ENCODE measurements around the gene ARID1B. TPM values are rescaled to one million over a fixed set of nuclear protein-coding genes. Genes with fewer than 3 reads are reported as not detected.

ARID1B gene
- total RNA-seq, 1 donor from 2014 or later = 248 TPM

GRCh38 chr6:157203312-157203744 is 426.1 kb downstream of the ARID1B start:
- Mint-ChIP-seq H3K27me3 (no peaks in the 10 kb centered on the region), H3K4me1 (peaks cover 9% of the 10 kb centered on the region)

GRCh38 chr6:157203764-157204163 is 426.6 kb downstream of the ARID1B start:
- CTCF ChIA-PET = no interaction called here
- H3K4me3 Mint-ChIP-seq = no peak overlapping the region
- H3K36me3 Mint-ChIP-seq (ENCODE audit: low read depth) = peaks cover 85% of the 10 kb centered on the region
- DNase-seq = no peak
- intact Hi-C loops (cut with micrococcal nuclease) = no loop called here
- no peak for ATAC-seq (ENCODE audit: low read depth)
- peak overlapping the region; percentile 63 for H3K27ac Mint-ChIP-seq
- peaks cover 9% of the 10 kb centered on the region for H3K4me1 Mint-ChIP-seq
- POLR2A ChIA-PET = no interaction called here
- H3K27me3 Mint-ChIP-seq = no peaks in the 10 kb centered on the region
- TF ChIP-seq, protein P1, sequence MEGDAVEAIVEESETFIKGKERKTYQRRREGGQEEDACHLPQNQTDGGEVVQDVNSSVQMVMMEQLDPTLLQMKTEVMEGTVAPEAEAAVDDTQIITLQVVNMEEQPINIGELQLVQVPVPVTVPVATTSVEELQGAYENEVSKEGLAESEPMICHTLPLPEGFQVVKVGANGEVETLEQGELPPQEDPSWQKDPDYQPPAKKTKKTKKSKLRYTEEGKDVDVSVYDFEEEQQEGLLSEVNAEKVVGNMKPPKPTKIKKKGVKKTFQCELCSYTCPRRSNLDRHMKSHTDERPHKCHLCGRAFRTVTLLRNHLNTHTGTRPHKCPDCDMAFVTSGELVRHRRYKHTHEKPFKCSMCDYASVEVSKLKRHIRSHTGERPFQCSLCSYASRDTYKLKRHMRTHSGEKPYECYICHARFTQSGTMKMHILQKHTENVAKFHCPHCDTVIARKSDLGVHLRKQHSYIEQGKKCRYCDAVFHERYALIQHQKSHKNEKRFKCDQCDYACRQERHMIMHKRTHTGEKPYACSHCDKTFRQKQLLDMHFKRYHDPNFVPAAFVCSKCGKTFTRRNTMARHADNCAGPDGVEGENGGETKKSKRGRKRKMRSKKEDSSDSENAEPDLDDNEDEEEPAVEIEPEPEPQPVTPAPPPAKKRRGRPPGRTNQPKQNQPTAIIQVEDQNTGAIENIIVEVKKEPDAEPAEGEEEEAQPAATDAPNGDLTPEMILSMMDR (IDR thresholded peaks at IDR 0.05) = no peak
- H3K9me3 Mint-ChIP-seq = no peaks in the 10 kb centered on the region

More at GRCh38 chr6:157203312-157203744, 426.1 kb downstream of the ARID1B start:
- no peak for DNase-seq
- CTCF ChIA-PET = no interaction called here
- peak; percentile 58 for ATAC-seq (ENCODE audit: low read depth)
- Mint-ChIP-seq H3K27ac (peak overlapping the region; percentile 63), H3K9me3 (no peaks in the 10 kb centered on the region), H3K36me3 (ENCODE audit: low read depth) (peaks cover 85% of the 10 kb centered on the region), H3K4me3 (no peak overlapping the region)
- TF ChIP-seq, protein P1 (IDR thresholded peaks at IDR 0.05) = no peak
- POLR2A ChIA-PET = interaction anchor here (0.7 to 1.2 kb wide), 2 partner anchors 9 to 153 kb away, joined by 3 read pairs; no protein-coding TSS in a partner anchor
- intact Hi-C loops (cut with micrococcal nuclease) = no loop called here

DNA sequence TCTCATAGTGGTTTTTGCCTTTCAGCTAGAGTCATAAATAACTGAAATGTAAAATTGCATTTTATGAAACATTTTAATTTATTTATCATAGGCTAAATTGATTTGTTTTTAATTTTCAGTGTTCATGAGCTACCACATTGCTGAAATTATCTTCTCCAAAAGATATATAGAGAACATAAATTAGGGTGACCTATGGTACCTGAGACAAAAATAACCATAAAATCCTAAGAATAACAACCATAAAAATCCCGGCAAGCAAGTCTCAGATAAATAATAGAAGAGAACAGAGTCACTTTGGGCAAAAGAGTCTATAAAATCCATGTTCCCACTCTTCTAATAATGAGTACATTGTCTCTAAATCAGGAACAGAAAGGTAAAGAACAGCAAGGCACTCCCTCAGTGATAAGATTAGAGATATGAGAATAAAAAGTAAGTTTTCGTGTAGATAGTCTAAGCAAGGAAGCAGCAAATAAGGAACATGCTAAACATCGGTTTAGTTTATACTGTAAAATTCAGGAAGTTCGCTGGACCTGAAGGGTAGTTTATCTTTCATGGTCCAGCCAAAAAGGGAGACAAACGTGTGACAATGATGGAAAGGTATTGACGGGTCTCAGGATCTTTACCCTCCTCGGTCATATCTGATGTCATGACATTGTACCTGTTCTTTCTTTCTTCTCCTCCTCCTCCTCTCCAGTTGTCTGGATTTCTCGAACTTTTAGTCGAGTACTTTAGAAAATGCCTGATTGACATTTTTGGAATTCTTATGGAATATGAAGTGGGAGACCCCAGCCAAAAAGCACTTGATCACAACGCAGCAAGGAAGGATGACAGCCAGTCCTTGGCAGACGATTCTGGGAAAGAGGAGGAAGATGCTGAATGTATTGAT is 428.5 kb downstream of the ARID1B start:
- ATAC-seq (ENCODE audit: low read depth) (no peak), DNase-seq (no peak)
- Mint-ChIP-seq H3K4me3 (no peak overlapping the region), H3K27me3 (no peaks in the 10 kb centered on the region), H3K27ac (no peak overlapping the region), H3K4me1 (peaks cover 9% of the 10 kb centered on the region), H3K36me3 (ENCODE audit: low read depth) (peaks cover 86% of the 10 kb centered on the region), H3K9me3 (no peaks in the 10 kb centered on the region)
- intact Hi-C loops (cut with micrococcal nuclease) = no loop called here
- TF ChIP-seq, protein P1 (IDR thresholded peaks at IDR 0.05) = no peak
- ChIA-PET POLR2A (no interaction called here), CTCF (interaction anchor here (0.9 kb wide), 1 partner anchor 867 kb away, joined by 3 read pairs; no protein-coding TSS in a partner anchor)

DNA sequence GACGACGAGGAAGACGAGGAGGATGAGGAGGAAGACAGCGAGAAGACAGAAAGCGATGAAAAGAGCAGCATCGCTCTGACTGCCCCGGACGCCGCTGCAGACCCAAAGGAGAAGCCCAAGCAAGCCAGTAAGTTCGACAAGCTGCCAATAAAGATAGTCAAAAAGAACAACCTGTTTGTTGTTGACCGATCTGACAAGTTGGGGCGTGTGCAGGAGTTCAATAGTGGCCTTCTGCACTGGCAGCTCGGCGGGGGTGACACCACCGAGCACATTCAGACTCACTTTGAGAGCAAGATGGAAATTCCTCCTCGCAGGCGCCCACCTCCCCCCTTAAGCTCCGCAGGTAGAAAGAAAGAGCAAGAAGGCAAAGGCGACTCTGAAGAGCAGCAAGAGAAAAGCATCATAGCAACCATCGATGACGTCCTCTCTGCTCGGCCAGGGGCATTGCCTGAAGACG is 429.2 kb downstream of the ARID1B start:
- no peaks in the 10 kb centered on the region for H3K27me3 Mint-ChIP-seq
- H3K27ac Mint-ChIP-seq = no peak overlapping the region
- CTCF ChIA-PET = interaction anchor here (0.9 kb wide), 1 partner anchor 866 kb away, joined by 3 read pairs; no protein-coding TSS in a partner anchor

More for the DNA sequence above, 429.2 kb downstream of the ARID1B start:
- Mint-ChIP-seq H3K9me3 (no peaks in the 10 kb centered on the region), H3K36me3 (ENCODE audit: low read depth) (peaks cover 80% of the 10 kb centered on the region), H3K4me1 (peaks cover 9% of the 10 kb centered on the region), H3K4me3 (no peak overlapping the region)
- TF ChIP-seq, protein P1 (IDR thresholded peaks at IDR 0.05) = no peak
- intact Hi-C loops (cut with micrococcal nuclease) = no loop called here
- ATAC-seq (ENCODE audit: low read depth) = no peak
- POLR2A ChIA-PET = no interaction called here
- DNase-seq = no peak
